ENCODE results near the gene HDGFL2.

Gene HDGFL2

GRCh38 chr19:4472174-4472974 is at the start of gene HDGFL2:
Gene HDGFL2, plus strand, starts transcription at chr19:4472297. Its CDS starts 54 bp downstream, at chr19:4472351.
- peak; percentile 81 for FAIRE-seq
- no peak for DNase-seq (ENCODE audit: low spot score)

DNA sequence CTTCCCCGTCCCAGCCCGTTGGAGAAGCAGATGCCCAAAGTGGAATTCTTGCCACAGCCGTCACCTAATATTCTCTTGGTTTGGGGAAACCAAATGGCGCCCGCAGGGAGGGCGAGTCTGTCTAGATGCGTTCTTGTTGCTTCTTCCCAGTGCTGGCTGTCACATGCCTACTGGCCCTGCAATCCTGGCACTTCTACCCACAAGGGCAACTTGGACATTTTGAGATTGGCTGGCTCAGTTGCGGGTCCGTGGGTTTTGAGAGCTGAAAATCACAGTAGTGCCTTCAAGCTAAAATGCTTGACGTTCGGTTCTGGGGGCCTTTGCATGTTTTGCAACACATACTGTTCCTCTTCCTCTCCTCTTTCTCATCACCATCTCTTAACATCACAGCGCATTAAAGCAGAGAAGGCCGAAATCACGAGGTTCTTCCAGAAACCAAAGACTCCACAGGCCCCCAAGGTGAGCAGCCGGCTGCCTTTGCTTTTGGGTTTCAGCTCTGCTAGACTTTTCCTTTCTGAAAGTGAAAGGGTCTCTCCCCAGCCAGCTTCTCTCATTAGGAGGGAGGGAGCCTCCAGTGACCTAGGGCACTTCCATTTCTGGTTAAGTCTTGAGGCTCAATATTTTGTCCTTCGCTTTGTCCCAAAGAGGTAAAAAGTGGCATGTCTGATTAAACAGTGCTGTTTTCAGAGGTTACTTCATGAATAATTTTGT is 48.5 kb upstream of the HDGFL2 start:
- no peak for FAIRE-seq

DNA sequence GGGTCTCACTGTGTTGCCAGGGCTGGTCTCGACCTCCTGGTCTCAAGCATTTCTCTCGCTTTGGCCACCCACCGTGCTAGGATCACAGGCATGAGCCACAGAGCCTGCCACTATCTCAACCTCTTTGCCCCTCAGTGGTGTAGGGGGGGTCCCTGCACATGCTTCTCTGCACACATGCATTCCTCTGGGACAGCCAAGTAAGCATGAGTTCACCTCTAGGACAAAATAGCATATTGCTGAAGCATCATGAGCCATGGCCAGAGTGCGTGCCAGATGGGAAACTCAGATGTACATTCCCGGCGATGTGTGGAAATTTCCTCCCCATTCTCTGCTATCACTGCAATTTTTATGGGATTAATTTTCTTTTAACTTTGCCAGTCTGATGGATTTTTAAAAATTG is 46.6 kb upstream of the HDGFL2 start:
- DNase-seq (ENCODE audit: low spot score) (no peak), FAIRE-seq (no peak)

More for the DNA sequence above, 48.5 kb upstream of the HDGFL2 start:
- DNase-seq (ENCODE audit: low spot score) = no peak

GRCh38 chr19:4428326-4428975 is 43.6 kb upstream of the HDGFL2 start:
- FAIRE-seq (no peak), DNase-seq (ENCODE audit: low spot score) (no peak)

DNA sequence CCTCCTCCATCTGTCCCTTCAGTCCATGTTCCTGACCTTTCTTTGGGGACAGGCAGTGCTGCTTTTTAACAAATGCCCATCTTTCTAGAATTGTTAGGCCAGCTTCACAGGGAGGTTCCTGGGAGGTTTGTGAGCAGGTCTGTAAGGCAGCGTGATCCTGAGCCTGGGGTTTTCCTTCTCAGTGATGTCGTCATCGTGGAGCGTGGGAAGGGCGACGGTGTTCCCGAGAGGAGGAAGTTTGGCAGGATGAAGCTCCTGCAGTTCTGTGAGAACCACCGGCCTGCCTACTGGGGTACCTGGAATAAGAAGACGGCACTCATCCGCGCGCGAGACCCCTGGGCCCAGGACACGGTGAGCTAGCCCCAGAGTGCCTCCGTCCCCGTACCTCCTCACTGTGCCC is 42.8 kb upstream of the HDGFL2 start:
- FAIRE-seq = no peak
- no peak for DNase-seq (ENCODE audit: low spot score)

GRCh38 chr19:4429771-4430171 is 42.3 kb upstream of the HDGFL2 start:
- FAIRE-seq (no peak), DNase-seq (ENCODE audit: low spot score) (no peak)

GRCh38 chr19:4430760-4431159 is 41.3 kb upstream of the HDGFL2 start:
- FAIRE-seq = no peak
- no peak for DNase-seq (ENCODE audit: low spot score)

GRCh38 chr19:4431296-4431695 is 40.8 kb upstream of the HDGFL2 start:
- FAIRE-seq (no peak), DNase-seq (ENCODE audit: low spot score) (no peak)

DNA sequence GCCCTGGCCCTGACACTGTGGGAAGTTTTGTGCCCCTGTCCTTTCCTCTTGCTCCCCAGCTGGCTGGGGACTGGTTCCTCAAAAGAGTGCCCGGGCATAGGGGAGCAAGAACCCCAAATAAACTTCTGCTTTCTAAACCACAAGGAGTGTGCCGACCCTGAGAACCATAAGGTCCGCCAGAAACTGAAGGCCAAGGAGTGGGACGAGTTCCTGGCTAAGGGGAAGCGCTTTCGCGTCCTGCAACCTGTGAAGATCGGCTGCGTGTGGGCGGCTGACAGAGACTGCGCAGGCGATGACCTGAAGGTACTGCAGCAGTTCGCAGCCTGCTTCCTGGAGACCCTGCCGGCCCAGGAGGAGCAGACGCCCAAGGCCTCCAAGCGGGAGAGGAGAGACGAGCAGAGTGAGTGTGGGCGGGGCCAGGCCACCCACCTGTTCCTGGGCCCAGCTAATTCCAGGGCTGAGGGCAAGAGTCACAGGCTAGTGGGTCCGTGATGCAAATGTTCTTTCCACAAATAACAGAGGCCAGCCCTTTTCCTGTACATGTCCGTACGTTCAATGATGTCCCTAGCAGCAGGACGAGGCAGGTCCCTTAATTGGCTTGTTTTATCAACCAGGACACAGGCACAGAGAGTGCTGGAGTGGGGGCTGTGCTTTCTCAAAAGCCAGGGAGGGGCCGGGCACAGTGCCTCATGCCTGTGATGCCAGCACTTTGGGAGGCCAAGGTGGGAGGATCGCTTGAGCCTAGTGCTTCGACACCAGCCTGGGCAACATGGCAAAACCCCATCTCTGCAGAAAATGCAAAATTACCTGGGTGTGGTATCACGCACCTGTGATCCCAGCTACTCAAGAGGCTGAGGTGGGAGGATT is 40.1 kb upstream of the HDGFL2 start:
- no peak for FAIRE-seq
- no peak for DNase-seq (ENCODE audit: low spot score)

- DNase-seq (ENCODE audit: low spot score) (no peak), FAIRE-seq (no peak)
Observed at GRCh38 chr19:4432918-4433506, 39.1 kb upstream of the HDGFL2 start.

DNA sequence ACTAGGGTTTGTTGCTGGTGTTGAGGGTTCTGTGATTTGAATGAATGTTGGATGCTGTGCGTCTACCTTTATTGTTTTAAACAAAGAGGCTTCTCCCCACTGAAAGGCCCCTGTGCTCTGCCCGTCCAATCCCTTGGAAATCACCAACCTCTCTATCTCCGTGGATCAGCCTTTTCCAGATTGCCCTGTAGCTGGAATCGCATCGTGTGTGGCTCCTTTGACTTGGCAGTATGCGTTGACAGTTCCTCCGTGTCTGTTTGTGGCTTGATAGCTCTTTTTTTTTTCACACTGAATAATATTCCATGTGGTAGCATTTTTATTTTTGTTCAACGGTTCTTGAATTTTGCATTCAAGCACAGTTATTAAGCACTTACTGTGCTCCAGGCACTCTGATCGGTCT is 37.7 kb upstream of the HDGFL2 start:
- DNase-seq (ENCODE audit: low spot score) (no peak), FAIRE-seq (no peak)

GRCh38 chr19:4436231-4436630 is 35.9 kb upstream of the HDGFL2 start:
- DNase-seq (ENCODE audit: low spot score) (no peak), FAIRE-seq (no peak)

DNA sequence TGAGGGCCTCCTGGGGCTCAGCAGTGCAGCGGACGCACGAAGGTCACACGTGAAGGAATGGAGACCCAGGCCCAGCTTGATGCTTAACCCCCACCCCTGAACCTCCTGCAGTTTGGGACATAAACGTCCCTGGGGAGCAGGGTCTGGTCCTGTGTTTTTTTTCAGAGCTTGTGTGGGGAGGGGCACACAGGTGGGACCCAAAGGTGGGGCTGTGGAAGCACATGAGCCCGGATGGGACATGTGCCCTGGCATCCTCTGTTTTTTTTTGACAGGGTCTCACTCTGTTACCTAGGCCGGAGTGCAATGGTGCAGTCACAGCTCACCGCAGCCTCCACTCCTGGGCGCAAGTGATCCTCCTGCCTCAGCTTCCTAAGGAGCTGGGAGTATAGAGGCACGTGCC is 35.0 kb upstream of the HDGFL2 start:
- DNase-seq (ENCODE audit: low spot score) (no peak), FAIRE-seq (no peak)

- no peak for DNase-seq (ENCODE audit: low spot score)
- no peak for FAIRE-seq
Observed at GRCh38 chr19:4439243-4439642, 32.9 kb upstream of the HDGFL2 start.

DNA sequence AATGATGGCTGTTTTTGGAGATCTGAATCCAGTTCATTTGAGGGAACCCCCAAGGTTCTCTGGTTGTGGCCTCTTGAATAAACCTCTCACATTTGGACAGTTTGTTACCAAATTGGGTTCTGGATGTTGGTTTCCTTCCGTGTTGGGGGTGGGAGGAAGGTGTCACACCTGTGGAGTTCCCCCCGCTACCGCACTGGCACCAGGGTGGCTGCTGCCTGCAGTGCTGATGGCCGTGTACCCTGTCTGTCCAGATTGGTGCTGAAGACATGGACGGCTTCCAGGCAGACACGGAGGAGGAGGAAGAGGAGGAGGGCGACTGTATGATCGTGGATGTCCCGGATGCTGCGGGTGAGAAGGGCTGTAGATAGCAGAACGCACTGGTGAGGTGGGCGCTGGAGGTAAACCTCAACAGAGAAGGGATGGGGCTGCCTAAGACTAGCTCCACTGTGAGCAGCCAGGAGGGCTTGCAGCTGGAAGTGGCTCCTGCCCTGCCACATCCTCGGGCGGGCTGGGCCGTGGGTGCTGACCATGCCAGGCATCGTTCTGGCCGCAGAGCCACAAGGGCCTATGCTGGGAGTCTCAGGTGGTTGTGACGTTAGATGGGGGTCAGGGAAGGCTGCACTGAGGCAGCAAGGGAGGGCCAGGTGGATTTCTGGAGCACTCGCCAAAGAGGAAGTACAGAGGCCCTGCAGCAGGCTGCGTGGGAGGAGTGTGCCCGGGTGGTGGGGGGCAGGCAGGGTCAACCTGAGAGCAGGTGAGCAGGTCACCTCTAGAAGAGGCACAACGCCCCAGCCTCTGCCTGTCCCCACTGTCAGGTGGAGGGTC is 29.9 kb upstream of the HDGFL2 start:
- DNase-seq (ENCODE audit: low spot score) (no peak), FAIRE-seq (no peak)

DNA sequence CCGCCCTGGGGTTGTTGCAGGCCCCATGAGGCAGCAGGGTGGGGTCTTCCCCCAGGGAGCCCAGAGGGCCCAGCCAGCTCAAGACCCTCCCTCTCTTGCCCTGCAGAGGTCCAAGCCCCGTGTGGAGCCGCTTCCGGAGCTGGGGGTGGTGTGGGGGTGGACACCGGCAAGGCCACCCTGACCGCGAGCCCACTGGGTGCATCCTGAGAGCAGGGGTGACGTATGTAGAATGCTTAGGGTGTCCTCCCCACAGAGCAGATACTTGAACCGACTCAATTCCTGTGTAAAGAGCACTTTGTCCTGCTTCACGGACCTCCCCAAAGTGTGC is 29.3 kb upstream of the HDGFL2 start:
- no peak for FAIRE-seq

DNA sequence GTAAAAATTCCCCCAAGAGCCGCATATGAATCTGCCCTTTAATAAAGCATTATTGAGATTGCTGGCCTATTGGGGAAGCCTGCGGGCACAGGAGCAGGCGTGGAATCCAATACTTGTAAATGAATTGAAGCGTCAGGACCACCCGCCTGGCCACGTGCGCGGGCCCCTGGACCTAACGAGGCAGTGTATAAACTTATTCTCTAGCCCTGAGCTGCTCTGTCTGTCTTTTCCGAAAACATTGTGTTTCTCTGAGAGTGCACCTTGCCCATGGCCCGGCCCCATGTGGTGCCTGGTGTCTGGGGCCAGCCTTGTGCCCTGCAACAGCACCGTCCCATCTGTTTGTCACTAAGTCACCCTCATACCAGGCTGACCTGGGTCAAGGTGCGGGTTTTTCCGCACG is 28.9 kb upstream of the HDGFL2 start:
- DNase-seq (ENCODE audit: low spot score) (no peak), FAIRE-seq (no peak)

More for the DNA sequence above, 29.3 kb upstream of the HDGFL2 start:
- DNase-seq (ENCODE audit: low spot score) = no peak

DNA sequence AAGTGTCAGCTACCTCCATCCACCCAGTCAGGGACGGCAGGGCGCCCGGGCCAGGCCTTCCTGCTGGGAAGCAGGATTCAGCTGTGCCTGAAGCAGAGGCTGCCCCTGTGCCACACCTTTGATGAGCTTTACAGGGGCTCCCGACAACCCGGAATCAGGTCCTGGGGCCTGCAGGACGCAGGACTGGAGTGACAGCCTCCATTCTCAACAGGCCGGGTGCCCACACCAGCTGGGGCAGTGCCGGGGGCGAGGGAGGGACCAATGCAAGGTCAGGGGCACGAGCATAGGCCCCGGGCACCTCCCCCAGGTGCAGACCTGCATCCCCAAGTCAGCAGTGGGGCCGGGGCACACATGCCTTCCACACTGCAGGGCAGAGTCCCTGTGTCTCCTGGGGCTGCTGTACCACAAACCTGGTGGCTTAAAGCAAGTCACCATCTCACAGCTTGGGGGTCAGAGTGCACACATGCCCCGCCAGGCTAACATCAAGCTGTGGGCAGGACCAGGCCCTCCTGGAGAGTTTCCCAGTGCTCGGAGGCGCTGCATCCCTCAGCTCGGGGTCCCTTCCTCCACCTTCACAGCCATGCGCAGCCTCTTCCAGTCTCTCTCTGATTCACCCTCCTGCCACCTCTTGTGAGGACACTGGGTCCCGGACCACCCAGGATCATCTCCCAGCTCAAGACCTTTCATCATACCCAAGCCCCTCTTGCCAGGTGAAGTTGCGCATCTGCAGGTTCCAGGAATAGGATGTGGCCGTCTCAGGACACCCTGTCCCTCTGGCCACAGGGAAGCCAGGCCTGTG is 27.9 kb upstream of the HDGFL2 start:
- no peak for FAIRE-seq
- no peak for DNase-seq (ENCODE audit: low spot score)

All from urothelium cell line (cell line).